Activated CD8-positive, alpha-beta memory T cell treated with anti-CD3 and anti-CD28 coated beads, Interleukin-2, amount 50 U/mL, for 1 hour (primary cell): ENCODE results near the gene HEBP1.
"Not testable (repeated sequence)": the region's sequence is repeated elsewhere in the genome, so short reads cannot be mapped to it uniquely, and the experiment has no call there.

Source experiments
- DNase-seq: peaks from one replicate; pipeline ENCODE4 v3.0.0-alpha.2; 2020; ENCODE audit errors: extremely low read depth

HEBP1 gene

GRCh38 chr12:12999959-13000615 lies at the start of gene HEBP1:
HEBP1 (minus strand) TSS chr12:13000265; CDS start chr12:13000114, 151 bp downstream.
- peak; percentile 83 for DNase-seq

GRCh38 chr12:13049816-13050215 lies 49.8 kb upstream of the HEBP1 start:
- DNase-seq: no peak

DNA sequence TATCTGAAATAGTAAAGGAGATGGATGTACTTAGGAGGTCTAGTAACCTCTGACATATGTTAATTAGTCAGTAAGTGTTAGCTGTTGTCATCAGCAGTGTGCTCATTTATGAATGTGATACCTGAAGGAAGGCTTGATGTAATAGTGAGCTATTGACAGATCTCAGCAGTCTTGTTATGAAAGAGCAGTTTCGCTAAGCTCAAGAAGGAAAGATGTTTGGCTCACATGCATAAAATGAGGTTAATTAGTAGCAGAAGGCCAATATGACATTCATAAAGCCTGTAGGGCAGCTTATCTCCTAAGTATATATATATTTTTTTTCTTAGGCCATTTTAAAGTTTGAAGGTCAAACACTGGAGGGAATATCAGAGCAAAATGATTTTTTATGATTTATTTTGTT lies 46.9 kb upstream of the HEBP1 start:
- no peak for DNase-seq

- DNase-seq: no peak
These were observed 45.8 kb upstream of the HEBP1 start for GRCh38 chr12:13045816-13046215.

GRCh38 chr12:13044906-13045299 lies 44.8 kb upstream of the HEBP1 start:
- DNase-seq: no peak

DNA sequence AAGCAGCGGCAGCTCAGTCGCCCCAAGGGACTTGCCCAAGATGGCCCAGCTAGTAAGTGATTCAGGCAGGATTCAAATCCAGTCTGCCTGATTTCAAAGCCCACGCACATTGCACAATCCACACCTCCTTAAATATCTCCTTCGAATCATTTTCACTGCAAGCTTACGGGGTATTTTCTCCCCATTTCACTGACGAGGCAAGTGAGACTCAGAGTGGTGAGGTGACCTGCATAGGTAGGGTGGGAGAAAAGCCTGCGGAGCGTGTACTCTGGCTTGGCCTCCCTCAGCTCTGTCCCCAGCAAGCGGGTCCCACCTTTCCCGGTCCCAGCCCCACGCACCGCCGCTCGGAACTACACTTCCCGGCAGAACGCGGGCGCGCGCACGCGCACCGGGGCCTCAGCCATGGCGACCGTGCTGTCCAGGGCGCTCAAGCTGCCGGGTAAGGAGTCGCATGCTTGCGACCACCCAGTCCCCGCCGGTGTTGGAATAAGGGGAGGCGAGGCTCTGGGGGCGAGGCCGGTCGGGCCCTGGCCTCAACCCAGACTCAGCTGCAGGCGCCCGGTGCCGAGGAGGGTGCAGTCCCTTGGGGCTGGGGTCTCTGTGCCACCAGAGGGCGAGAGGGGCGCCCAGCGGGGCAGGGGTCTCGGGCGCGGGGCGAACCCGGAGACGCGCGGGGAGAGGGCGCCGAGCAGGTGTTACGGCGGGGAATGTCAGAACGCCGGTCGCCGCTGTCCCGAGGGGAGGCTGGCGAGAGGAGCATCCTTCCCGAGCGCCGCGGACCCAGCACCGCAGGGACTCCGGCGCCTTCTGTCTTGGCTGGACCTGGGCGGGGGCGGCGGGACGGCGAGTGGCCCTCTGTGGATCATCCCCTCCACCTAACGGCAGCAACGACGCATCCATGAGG lies 44.2 kb upstream of the HEBP1 start, which contains the start of gene FAM234B:
Gene FAM234B, plus strand, starts transcription at position 380 of the 904 bp plus-strand sequence. Its CDS starts 23 bp downstream, at position 403.
- DNase-seq: peak; percentile 9

- DNase-seq: no peak
These were observed 42.7 kb upstream of the HEBP1 start for GRCh38 chr12:13042666-13043230.

DNA sequence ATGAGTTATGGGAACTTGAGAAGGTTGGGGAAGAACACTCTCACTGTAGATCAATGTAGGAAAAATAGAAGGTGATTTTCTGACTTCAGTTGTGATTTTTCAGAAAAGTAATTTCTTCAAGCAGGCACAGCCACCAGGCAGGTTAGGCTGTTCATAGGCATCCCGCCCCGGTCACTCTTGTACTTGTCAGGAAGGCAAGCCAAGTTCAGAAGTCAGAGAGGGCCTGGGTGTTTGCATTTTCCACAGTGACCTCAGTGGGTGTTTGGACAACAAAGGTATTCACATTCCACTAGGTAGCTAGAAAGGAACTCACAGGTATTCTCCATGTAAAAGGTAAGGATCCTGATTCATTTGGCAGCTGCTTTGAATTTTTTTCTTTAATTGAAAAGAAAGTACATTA lies 41.2 kb upstream of the HEBP1 start:
- no peak for DNase-seq

- no peak for DNase-seq
These were observed 39.4 kb upstream of the HEBP1 start for GRCh38 chr12:13039328-13039956.

DNA sequence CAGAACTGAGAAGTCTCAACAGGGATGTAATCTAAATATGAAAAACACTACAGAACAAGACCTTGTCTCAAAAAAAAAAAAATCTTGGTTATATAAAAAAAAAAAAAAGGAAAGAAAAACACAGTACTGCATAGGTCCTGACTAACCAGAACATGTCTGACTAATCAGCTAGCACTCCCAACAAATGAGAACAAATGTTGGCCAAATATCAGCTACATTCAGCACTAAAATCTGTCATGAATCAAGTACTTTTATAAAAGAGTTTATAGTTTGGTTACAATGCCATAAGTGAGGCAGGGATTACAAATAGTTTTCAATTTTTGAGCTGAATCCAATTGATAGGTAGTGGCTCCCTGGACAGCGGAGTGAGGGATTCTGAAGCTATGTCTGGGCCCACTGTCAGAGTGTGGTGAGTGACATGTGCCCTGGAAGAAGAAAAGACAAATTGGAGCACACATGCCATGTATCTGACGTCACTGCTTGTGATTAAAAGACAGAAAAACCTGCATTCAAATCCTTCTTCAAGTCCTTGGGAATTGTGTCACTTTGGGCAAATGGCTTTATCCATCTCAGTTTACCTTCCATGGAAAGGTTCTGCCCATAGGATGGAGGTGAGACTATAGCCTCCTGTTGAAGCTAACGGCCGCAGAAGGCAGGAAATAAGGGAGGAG lies 38.6 kb upstream of the HEBP1 start:
- DNase-seq: no peak

- DNase-seq: no peak
These were observed 36.8 kb upstream of the HEBP1 start for GRCh38 chr12:13036881-13037280.

DNA sequence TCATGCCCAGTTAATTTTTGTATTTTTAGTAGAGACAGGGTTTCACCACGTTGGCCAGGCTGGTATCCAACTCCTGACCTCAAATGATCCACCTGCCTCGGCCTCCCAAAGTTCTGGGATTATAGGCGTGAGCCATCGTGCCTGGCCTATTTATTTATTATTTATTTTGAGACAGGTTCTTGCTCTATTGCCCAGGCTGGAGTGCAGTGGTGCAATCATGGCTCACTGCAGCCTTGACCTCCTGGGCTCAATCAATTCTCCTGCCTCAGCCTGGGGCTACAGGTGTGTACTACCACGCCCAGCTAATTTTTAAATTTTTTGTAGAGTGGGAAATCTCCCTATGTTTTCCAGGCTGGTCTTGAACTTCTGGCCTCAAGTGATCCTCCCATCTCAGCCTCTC lies 35.3 kb upstream of the HEBP1 start:
- not testable (repeated sequence) for DNase-seq

GRCh38 chr12:13033476-13033875 lies 33.4 kb upstream of the HEBP1 start:
- no peak for DNase-seq

DNA sequence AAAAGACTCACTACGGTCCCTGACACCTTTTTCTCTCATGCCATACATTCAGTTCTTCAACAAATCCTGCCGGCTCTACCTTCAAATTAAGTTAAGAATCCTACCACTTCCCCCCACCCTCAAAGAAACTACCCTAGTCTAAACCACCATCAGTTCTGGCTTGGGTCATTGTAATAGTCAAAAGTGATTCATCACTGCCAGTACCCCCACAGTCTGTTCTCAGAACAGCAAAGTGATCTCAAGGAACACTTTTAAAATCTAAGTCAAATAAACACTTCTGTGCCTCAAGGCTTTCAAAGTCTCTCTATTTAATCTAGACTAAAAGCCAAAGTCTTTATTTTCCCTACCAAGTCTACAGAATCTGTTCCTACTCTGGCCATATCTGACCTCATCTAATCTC lies 32.1 kb upstream of the HEBP1 start:
- no peak for DNase-seq

DNA sequence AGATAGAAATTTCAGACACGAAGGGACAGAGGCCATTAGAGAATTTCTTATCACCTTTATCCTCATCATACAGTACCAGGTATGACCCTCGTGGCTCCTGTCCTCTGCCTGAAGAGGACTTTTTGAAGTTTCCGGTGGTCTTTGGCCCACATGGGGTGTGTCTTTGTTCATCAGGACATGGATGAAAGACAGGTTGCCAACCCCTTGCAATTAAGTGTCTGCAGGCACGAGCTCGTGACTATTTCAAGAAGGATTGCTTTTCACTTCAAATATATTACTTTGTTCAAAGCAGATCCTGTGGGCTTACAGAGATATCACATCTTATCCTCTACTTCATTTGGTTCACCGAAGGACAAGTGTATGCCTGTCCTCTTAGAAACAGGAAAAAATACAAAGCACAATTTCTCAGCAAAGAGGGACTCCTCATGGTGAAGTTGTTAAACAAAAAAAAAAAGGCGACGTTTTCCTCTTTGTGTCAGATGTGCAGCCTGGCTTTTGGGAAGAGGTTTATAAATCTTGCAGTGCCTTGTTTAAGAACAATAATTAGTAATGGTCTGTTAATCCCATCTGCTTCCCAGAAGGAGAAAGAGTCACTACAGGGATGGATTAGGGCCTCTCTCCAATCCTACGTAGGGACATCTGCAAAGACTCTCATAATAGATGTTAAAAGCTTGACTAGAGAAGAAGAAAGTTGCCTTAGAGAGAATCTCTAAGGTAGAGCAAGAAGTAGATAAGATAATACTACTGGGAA lies 30.7 kb upstream of the HEBP1 start:
- no peak for DNase-seq

GRCh38 chr12:13028825-13029570 lies 28.9 kb upstream of the HEBP1 start:
- no peak for DNase-seq

- DNase-seq: no peak
These were observed 27.4 kb upstream of the HEBP1 start for GRCh38 chr12:13027508-13027907.

DNA sequence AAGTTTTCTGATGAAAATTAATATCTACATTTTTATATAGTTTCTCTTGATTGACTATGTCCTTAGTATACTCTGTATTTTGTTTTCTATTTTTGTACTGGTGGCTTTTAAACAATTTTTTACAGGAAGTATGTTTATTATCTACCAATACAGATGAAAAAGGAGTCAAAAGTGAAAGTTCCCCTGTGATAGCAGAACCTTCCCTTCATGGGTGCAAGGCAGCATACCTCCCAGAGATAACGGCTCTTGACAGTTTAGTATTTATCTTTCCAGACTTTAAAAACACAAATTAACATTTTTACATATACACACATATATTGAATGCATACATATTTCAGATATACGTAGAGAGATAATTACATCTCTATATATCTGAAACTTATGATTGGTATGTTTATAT lies 27.0 kb upstream of the HEBP1 start:
- no peak for DNase-seq

DNA sequence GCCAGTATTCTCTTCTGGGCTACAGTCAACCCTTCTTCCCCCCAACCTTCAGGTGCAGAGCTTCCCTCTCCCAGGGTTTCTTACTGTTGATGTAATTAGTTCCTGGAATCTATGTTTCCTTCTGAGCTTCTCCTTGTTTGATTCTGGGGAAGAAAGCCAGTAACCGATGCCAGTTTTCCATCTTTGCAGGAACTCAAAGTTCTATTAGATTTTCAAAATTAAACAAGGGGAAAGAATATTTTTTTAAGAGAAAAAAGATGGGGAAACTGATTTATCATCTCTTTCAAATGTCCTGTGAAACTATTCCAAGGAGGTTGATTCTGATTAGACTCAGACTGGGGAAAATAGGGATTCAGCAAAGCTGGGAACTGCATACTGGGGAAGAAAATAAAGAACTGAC lies 26.2 kb upstream of the HEBP1 start:
- no peak for DNase-seq

GRCh38 chr12:13024531-13024916 lies 24.5 kb upstream of the HEBP1 start:
- DNase-seq: no peak
